ENCODE results near the gene PAQR6.

- TF ChIP-seq CTCF (IDR thresholded peaks at IDR 0.05 in 2 of 3, conservative IDR thresholded peaks at IDR 0.05 in 1 of 3; ENCODE audit: control insufficient read depth in 2 of 3, extremely low read depth in 1 of 3, insufficient read depth in 1 of 3, low read depth in 3 of 3, low read length in 3 of 3) (no peak), FOS (IDR thresholded peaks at IDR 0.05; ENCODE audit: borderline replicate concordance, extremely low read depth, insufficient read length) (no peak)
Measured at GRCh38 chr1:156284757-156285156, 36.9 kb upstream of the PAQR6 start.

Measured in GM12878 (cell line).